ENCODE measurements around the gene TOP3A. TPM values are rescaled to one million over a fixed set of nuclear protein-coding genes. Genes with fewer than 3 reads are reported as not detected.
"Not testable (repeated sequence)": the region's sequence is repeated elsewhere in the genome, so short reads cannot be mapped to it uniquely, and the experiment has no call there.

The TOP3A gene
- total RNA-seq, 1 experiment from 2014 or later, result 91.0 TPM

- no peak for DNase-seq (ENCODE audit: low read depth)
Observed at GRCh38 chr17:18323507-18324139, 8.8 kb upstream of the TOP3A start.

GRCh38 chr17:18323007-18323406 is 8.2 kb upstream of the TOP3A start:
- DNase-seq (ENCODE audit: low read depth), result peak; percentile 34

- no peak for DNase-seq (ENCODE audit: low read depth)
Observed at GRCh38 chr17:18322522-18322921, 7.7 kb upstream of the TOP3A start.

GRCh38 chr17:18321309-18321708 is 6.5 kb upstream of the TOP3A start:
- DNase-seq (ENCODE audit: low read depth), result peak; percentile 21

- DNase-seq (ENCODE audit: low read depth), result no peak
Observed at GRCh38 chr17:18320301-18320700, 5.5 kb upstream of the TOP3A start.

- peak; percentile 23 for DNase-seq (ENCODE audit: low read depth)
Observed at GRCh38 chr17:18319604-18320256, 4.9 kb upstream of the TOP3A start.

- no peak for DNase-seq (ENCODE audit: low read depth)
Observed at GRCh38 chr17:18318771-18319450, 4.1 kb upstream of the TOP3A start.

GRCh38 chr17:18318117-18318516 is 3.3 kb upstream of the TOP3A start:
- no peak for DNase-seq (ENCODE audit: low read depth)

GRCh38 chr17:18315961-18316360 is 1.2 kb upstream of the TOP3A start:
- DNase-seq (ENCODE audit: low read depth), result no peak

- DNase-seq (ENCODE audit: low read depth), result no peak
Observed at GRCh38 chr17:18315562-18315922, 748 bp upstream of the TOP3A start.

- peak; percentile 22 for DNase-seq (ENCODE audit: low read depth)
Observed at GRCh38 chr17:18314059-18314730, 599 bp downstream of the TOP3A start.

- no peak for DNase-seq (ENCODE audit: low read depth)
Observed at GRCh38 chr17:18309202-18309601, 5.6 kb downstream of the TOP3A start.

GRCh38 chr17:18303206-18303605 is 11.6 kb downstream of the TOP3A start:
- not testable (repeated sequence) for DNase-seq (ENCODE audit: low read depth)

- no peak for DNase-seq (ENCODE audit: low read depth)
Observed at GRCh38 chr17:18300725-18301480, 13.9 kb downstream of the TOP3A start.

GRCh38 chr17:18298061-18298460 is 16.7 kb downstream of the TOP3A start:
- not testable (repeated sequence) for DNase-seq (ENCODE audit: low read depth)

- no peak for DNase-seq (ENCODE audit: low read depth)
Observed at GRCh38 chr17:18291718-18292540, 22.9 kb downstream of the TOP3A start.

GRCh38 chr17:18285296-18285695 is 29.5 kb downstream of the TOP3A start:
- DNase-seq (ENCODE audit: low read depth), result no peak

- no peak for DNase-seq (ENCODE audit: low read depth)
Observed at GRCh38 chr17:18281788-18282187, 33.0 kb downstream of the TOP3A start.

- no peak for DNase-seq (ENCODE audit: low read depth)
Observed at GRCh38 chr17:18280766-18281371, 33.9 kb downstream of the TOP3A start.

GRCh38 chr17:18280249-18280648 is 34.5 kb downstream of the TOP3A start:
- DNase-seq (ENCODE audit: low read depth), result no peak

GRCh38 chr17:18278867-18279266 is 35.9 kb downstream of the TOP3A start:
- DNase-seq (ENCODE audit: low read depth), result no peak

Data from Daoy (cell line).